Stimulated activated naive CD4-positive, alpha-beta T cell (primary cell): ENCODE data around the gene CD22.

Experiments
- DNase-seq, 6 experiments: peaks; one replicate each; lab custom pipeline; 2025; lab: John Stamatoyannopoulos, UW

Gene CD22

DNA sequence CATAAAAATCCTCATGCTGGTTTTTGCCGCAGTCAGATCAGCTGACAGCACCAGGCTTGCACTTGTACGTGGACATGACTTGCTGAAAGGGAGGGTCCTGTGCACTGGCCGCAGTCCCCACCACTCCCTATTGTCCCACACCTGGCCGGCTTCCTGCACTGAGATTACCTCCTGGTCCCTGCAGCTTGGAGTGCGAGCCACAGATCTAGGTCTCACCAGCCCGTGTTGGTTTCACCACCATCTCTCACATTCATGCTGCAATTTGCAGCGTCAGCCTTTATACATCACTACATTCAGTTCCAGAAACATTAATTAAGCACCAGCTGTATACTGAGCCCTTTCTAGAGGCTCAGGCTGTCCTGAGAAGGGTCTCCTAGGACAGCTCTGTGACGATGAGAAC lies 15.0 kb upstream of the CD22 start:
- no peak for DNase-seq

DNA sequence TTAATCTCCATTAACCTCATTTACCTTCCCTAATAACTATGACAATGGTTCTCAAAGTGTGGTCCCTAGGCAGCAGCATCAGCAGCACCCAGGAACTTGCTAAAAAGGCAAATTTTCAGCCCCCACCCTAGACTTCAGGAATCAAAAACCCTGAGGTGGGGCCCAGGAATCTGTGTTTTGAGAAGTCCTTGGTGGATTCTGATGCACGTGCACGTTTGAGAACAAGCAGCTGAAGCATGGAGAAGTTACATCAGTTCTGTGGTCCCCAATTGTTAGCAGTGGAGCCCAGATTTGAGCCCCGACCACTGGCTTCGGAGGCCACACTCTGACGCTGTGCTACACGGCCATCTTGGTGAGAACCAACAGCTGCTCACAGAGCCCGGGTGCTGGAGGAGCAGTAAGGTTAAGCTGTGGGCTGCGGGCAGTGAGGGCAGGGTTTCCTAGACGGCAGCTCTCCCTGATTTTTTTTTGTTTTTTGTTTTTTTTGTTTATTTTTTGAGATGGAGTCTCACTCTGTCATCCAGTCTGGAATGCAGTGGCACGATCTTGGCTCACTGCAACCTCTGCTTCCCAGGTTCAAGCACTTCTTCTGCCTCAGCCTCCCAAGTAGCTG lies 14.0 kb upstream of the CD22 start:
- no peak for DNase-seq

DNA sequence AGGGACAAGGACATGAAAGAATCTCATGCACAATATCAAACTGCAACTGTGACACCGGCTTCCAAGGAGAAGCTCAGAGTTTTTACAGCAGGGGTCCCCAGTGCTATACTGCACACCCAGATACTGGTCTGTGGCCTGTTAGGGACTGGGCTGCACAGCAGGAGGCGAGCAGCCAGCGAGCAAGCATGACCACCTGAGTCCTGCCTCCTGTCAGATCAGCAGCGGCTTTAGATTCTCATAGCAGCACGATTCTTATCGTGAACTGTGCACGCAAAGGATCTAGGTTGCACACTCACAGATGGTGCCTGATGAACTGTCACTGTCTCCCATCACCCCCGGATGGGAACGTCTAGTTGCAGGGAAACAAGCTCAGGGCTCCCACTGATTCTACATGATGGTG lies 13.1 kb upstream of the CD22 start:
- no peak for DNase-seq

DNA sequence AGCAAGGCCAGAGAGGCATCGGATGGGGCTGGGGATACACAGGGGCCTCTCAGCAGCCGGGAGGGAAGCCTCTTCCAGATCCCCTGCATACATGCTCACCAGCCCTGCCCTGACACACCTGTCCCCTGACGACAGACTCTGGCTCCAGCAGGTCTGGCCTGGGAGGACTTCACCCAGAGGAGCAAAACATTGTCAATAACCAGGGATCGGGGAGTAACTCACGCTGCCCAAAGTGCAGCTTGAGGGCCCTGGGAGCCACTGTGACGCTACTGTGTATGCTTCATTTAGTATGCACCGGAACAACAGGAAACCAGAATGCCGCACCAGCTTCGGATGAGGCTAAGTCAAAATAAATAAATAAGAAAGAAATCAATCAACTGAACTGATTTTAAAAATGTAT lies 12.4 kb upstream of the CD22 start:
- no peak for DNase-seq

DNA sequence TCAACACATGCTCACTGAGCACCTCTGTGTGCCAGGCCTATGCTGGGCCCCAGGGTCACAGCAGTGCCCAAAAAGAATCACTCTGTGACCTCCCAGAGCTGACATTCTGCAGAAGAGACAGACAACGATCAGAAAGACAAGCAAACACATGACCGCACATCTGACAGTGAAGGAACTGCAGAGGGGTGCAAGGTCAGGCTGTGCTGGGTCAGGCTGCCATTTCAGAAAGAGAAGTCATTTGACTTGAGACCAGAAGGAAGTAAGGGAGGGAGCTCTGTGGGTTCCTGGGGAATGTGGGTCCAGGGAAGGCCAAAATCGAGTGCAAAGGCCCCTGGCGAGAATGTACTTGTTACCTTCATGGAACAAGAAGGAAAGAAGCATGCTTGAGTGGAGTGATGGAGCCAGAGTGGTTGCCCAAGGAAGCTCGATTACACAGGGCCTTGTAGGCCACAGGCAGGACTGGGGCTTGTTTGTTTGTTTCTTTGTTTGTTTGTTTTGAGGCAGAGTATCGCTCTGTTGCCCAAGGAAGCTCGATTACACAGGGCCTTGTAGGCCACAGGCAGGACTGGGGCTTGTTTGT lies 11.4 kb upstream of the CD22 start:
- no peak for DNase-seq

DNA sequence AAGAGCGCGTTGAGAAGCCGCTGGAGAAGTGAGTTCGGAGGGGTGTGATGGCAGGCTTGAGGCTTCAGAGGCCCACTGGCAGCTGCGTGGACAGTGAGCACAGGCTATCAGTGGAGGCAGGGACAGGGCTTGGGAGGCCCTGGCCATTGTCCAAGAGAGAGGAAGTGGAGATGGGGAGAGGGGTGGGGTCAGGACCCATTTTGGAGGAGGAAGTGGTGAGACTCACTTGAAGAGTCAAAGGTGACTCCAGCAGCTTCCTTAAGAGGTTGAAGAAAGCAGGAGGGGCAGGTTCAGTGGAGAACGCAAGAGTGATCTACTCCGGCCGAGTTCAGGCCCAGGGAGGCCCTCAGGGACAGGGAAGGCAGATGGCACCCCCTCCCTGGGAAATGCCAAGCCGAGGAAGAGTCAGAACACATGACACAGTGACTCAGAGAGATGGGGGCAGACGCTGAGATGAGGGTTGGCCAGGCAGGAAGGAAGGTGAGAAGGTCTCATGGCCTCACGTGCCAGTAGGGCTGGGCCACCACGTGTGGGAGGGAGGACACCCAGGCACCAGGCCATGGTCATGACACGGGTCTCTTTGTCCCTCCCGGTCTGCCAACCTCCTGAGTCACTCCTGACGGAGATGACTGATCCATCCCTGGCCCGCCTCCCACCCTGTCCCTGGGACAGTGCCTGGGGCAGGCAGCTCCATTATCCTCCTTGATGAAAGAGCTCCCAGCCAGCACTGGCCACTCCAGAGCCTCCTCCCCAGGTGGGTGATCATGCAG lies 10.1 kb upstream of the CD22 start:
- no peak for DNase-seq

DNA sequence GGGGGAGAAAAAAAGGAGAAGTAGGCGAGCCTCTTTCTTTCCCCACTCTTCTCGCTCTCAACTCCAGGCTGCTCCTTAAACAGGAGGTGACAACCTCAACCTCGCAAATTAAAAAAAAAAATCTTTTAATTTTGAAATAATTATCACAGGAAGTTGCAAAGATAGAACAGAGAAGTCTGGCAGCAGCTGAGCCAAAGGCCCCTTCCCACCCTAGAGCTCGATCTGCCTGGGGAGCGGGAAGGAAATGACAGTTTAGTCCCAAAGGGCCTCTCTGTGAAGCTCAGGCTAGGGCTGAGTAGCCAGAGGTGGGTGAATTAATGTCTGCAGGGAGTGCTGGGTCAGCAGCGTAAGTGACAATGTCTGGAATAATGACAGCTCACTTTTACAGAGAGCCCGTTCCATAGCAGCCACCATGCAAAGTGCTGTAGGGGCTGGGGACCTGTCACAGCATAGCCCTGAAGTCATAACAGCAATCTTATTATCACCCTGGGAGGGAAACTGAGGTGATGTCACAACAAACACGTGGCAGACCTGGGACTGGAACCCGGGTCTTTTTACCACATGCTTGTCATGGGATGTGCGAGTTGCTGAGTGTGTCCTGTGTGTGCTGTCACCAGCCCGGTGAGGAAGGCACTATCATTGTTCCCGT lies 8.8 kb upstream of the CD22 start:
- no peak for DNase-seq

DNA sequence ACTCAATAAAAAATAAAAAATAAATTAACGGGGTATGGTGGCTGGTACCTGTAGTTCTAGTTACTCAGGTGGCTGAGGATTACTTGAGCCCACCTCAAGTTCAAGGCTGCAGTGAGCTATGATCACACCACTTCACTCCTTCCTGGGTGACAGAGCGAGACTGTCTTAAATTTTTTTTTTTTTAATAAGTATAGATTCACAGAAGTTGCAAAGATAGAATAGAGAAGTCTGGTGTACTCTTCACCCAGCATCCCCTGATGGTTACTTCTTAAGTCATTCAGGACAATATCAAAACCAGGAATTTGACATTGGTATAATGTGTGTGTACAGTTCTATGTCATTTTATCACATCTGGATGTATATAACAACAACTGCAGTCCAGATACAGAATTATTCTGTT lies 7.7 kb upstream of the CD22 start:
- DNase-seq = no peak

DNA sequence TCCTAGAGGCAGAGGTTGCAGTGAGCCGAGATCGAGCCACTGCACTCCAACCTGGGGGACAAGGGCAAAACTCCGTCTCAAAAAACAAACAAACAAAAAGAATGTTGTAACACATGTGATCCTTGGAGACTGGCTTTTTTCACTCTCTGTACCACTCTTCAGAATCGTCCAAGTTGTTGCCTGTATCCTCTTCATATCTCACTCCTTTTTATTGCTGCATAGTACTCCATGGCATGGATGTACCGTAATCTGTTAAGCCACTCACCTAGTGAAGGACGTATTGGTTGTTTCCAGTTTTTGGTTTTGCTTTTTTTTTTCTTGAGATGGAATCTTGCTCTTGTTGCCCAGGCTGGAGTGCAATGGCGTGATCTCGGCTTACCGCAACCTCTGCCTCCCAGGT lies 7.0 kb upstream of the CD22 start:
- no peak for DNase-seq

DNA sequence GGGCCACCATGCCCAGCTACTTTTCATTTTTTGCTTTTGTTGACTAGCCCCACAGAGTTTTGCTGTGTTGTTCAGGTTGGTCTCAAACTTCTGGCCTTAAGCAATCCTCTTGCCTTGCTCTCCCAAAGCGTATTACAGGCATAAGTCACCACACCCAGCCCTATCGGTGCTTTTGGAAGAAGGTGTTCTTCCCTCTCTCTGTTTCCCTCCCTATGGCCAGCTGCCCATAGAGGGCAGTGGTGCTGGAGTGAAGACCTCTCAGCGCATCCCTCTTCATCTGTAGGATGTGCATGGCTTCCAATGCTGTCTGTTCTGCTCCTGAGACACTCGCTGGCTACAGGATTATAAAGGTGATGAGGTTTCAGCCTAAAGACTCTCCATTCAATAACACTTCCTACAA lies 1.3 kb upstream of the CD22 start:
- DNase-seq = no peak

DNA sequence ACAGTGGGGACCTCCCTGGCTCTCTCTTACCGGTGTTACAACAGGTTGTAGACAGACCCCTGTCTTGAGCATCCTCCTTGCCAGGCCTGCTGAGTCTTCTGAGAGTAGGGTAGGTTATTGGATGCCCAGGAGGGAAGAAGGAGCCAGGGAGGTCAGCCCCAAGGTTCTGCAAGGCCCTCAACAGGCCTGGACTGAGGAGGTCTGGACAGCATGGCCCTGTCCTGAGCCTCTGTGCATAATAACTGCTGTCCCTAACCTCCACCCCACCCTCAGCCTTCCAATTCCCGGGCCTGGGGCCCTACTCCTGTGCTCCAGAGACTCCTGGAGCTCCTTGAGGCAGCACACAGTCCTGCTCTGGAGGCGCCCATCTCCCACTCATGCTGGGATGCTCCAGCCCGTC lies 336 bp downstream of the CD22 start:
- no peak for DNase-seq

DNA sequence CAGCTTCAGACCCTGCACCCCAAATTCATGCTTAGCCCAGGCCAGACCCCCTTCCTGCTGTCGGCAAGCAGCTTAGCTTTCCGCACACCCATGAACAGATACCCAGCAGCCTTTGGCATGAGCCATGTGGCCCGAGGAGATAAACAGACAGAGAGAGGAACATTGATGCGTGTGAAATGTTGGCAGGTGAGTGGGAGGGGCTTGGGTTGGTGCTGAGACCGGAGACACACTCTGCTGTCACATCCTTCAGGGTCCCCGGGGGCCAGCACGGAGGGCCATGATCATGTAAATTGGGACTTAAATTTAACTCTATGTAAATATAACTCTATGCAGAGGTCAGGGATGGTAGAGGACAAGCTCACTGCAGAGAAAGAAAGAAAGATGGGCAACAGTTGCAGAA lies 1.5 kb downstream of the CD22 start:
- no peak for DNase-seq

DNA sequence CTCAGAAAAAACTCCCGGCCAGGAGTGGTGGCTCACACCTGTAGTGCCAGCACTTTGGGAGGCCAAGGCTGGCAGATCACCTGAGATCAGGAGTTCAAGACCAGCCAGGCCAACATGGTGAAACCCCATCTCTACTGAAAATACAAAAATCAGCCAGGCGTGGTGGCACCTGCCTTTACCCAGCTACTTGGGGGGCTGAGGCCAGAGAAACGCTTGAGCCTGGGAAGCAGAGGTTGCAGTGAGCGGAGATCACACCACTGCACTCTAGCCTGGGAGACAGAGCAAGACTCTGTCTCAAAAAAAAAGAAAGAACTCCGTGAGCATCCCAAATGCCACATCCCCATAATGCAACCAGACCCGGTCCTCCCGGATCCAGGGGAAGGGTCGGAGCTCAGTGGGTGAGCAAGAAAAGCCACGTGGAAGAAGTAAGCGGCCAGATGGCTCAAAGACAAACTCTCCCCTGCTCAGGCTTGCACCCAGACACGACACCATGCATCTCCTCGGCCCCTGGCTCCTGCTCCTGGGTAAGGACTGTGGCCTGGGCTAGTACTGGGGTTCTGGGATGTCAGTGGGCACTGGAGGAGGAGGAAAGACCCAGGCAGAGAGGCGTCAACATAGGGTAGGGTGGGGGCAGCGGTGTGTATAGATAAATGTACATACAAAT lies 2.7 kb downstream of the CD22 start:
- DNase-seq = no peak

DNA sequence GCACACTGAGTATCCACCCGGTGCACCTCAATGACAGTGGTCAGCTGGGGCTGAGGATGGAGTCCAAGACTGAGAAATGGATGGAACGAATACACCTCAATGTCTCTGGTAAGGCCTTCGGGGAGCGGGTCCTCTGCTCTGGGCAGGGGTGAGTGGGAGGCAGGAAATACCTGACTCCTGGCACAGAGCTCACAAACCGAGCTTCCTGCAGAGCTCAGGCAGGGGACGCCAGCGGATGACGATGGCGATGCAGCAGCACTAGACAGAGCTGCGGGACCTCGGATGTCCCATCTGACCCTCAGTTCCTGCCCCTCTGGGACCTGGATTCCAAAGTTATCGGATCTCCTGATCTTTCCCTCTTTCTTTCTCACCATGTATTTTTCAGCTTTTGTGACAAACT lies 3.8 kb downstream of the CD22 start:
- peak in 4 of 6 experiments; percentile 3 to 27 (median 20) for DNase-seq

DNA sequence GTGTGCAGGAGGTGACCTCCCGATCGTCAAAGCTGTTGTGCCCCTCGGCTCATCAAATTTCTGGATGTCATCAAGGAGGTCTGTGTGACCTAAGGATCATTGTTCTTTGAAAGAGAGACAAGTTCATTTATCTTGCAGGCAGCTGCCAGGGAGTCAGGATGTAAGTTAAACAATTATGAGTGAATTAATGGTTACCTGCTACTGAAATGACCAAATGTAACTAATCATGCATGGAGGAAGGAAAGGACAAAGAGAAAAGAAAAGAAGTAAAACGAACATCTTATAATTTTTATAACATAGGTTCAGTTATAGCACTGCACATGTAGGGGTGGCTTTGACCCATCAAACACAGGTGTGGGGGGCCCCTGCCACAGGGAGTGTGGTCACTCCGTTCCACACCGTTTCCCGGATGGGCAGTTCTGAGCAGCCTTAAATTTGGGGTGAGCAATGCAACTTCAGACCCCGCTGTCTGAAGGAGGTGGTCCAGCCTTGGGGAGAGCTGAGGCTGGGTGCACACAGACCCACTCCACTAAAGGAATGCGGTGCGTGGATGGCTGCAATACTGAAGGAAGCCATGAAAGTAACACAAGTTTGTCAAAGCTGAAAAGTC lies 5.3 kb downstream of the CD22 start:
- DNase-seq = no peak

DNA sequence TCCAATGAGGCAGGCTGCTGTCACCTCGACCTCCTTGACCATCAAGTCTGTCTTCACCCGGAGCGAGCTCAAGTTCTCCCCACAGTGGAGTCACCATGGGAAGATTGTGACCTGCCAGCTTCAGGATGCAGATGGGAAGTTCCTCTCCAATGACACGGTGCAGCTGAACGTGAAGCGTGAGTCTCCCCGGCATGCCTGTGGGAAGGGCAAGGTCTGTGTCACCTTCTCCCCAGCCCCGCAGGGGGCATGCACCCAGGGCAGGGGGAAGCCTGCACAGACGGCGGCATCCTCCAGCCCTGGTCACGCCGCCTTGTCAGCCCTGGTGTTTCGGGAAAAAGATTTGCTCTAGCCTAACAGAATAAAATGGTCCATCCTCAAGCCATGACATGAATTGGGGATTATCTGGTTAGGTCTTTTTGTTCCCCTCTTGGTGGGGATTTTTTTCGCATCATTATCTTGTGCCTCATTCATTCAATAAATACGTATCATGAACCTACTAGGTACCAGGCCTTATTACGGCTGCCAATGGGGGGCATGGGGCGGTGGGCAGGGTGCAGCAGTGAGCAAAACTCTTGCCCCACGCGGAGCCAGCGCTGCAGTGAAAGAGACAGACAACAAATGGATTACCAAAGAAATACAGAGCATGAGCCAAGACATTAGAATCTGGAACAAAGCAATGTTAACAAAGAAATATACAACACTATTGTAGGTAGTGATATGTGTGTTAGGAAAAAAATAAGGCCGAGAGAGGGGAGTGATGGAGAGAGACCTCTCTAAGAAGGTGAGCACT lies 7.4 kb downstream of the CD22 start:
- no peak for DNase-seq

DNA sequence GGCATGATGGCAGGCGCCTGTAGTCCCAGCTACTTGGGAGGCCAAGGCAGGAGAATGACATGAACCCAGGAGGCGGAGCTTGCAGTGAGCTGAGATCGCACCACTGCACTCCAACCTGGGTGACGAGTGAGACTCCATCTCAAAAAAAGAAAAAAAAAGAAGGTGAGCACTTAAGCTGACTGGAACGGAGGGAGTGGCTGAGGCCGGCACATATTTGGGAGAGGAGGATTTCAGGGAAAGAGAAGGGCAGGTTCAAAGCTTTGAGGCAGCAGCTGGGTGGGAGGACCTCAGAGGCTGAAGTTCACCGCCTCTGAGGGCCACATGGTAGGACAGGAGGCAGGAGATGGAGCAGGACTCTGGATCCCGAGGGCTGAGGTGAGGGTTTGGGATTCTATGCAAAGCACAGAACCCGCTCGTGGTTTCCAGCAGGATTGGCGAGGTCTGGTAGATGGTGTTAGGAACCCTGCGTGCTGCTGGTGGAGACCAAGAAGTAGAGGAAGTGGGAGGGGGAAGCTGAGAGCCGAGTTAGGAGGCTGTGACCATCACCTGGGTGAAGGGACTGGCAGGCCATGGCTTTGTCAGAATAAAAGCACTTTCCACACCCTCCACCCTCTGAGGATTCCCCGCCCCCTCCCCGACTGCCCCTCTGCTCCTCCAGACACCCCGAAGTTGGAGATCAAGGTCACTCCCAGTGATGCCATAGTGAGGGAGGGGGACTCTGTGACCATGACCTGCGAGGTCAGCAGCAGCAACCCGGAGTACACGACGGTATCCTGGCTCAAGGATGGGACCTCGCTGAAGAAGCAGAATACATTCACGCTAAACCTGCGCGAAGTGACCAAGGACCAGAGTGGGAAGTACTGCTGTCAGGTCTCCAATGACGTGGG lies 8.4 kb downstream of the CD22 start:
- DNase-seq = no peak

DNA sequence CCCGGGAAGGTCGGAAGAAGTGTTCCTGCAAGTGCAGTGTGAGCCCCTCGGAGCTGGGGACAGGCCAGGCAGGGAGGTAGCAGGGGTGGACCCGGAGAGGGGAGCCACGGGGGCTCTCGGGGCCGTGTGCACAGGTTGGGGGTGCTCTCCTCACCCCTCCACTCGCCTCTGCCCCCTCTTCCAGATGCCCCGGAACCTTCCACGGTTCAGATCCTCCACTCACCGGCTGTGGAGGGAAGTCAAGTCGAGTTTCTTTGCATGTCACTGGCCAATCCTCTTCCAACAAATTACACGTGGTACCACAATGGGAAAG lies 9.0 kb downstream of the CD22 start:
- DNase-seq = no peak

DNA sequence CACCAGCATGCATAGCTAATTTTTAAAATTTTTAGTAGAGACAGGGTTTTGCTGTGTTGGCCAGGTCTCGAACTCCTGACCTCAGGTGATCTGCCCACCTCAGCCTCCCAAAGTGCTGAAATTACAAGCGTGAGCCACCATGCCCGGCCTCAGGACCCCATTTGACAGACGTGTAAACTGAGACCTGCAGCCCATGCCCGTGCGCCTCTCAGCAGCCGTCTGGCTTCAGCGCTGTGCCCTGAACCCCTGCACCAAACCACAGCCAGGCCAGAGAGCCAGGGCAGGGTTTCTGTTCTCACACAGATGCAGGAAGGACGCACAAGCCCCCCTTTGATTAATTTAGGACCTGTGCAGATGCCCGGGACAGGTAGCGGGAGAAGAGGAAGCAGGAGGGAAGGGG lies 11.4 kb downstream of the CD22 start:
- no peak for DNase-seq

DNA sequence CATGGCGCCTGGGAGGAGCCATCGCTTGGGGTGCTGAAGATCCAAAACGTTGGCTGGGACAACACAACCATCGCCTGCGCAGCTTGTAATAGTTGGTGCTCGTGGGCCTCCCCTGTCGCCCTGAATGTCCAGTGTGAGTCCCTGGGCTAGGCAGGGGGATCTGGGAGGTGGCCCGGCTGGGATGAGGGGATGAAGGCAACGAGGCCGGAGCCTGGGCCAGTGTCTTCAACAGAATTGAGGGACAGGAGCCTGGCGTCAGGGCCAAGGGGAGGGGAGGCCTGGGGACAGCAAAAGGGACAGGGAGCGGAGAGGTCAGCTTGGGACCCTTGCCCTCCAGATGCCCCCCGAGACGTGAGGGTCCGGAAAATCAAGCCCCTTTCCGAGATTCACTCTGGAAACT lies 12.0 kb downstream of the CD22 start:
- no peak for DNase-seq
